22Rv1 (cell line): ENCODE data around the gene PLCB3.

Source experiments
- CTCF ChIP-seq: fragments of 450-650 bp; IDR thresholded peaks from 2 replicates; pipeline ENCODE4 v1.5.1; 2017; ENCODE audit warnings: mild to moderate bottlenecking
- ZFX ChIP-seq: fragments of 450-650 bp; IDR thresholded peaks from 2 replicates; pipeline ENCODE4 v1.6.1; 2017; ENCODE audit warnings: antibody characterized with exemption, borderline replicate concordance

- TF ChIP-seq CTCF (no peak), ZFX (no peak)
Observed at GRCh38 chr11:64299847-64300648, 48.7 kb downstream of the PLCB3 start, which contains the start of gene CATSPERZ.
